Mesenchymal stem cell (in vitro differentiated cells and primary cell): ENCODE data around the gene IL1R2.

Experiments
- DNase-seq: peaks from one replicate; pipeline ENCODE4 v3.0.0-alpha.2; 2013
- H2AFZ ChIP-seq: one replicate; pipeline ENCODE4 v1.6.1; 2013; ENCODE audit warnings: low read depth, mild to moderate bottlenecking, control low read depth, inconsistent platforms, low read length, moderate library complexity
- H2AK5ac ChIP-seq: 2 replicates; pipeline ENCODE4 v1.6.1; 2013; ENCODE audit warnings: low read length, moderate library complexity, mild to moderate bottlenecking, inconsistent platforms; ENCODE audit not compliant: severe bottlenecking
- H2BK120ac ChIP-seq: one replicate; pipeline ENCODE4 v1.6.1; 2013; ENCODE audit warnings: low read depth, mild to moderate bottlenecking, inconsistent platforms, low read length, moderate library complexity
- H2BK12ac ChIP-seq, 2 experiments: one replicate each; pipeline ENCODE4 v1.6.1; 2013; ENCODE audit warnings: inconsistent platforms in 2 of 2, low read length in 2 of 2, mild to moderate bottlenecking in 2 of 2, moderate library complexity in 2 of 2, control low read depth in 1 of 2
- H2BK15ac ChIP-seq: one replicate; pipeline ENCODE4 v1.6.1; 2013; ENCODE audit warnings: mild to moderate bottlenecking, low read depth, inconsistent platforms; ENCODE audit not compliant: poor library complexity, severe bottlenecking
- H2BK5ac ChIP-seq: 2 replicates; pipeline ENCODE4 v1.6.1; 2013; ENCODE audit warnings: low read depth, mild to moderate bottlenecking, low read length, control low read depth, inconsistent platforms; ENCODE audit not compliant: poor library complexity, severe bottlenecking
- H3K14ac ChIP-seq, 2 experiments: one replicate each; pipeline ENCODE4 v1.6.1; 2013; ENCODE audit warnings: inconsistent platforms in 2 of 2, low read length in 2 of 2, control low read depth in 1 of 2, mild to moderate bottlenecking in 1 of 2, moderate library complexity in 1 of 2
- H3K18ac ChIP-seq, 2 experiments: one replicate each; pipeline ENCODE4 v1.6.1; 2013; ENCODE audit warnings: inconsistent platforms in 2 of 2, low read length in 2 of 2, control low read depth in 1 of 2, low read depth in 1 of 2, mild to moderate bottlenecking in 1 of 2
- H3K23ac ChIP-seq, 2 experiments: one replicate each; pipeline ENCODE4 v1.6.1; 2013; ENCODE audit warnings: inconsistent platforms in 2 of 2, low read length in 2 of 2, mild to moderate bottlenecking in 2 of 2, moderate library complexity in 2 of 2, control low read depth in 1 of 2
- H3K27ac ChIP-seq: 2 replicates; pipeline ENCODE4 v1.5.1; 2013; ENCODE audit warnings: mild to moderate bottlenecking, moderate library complexity, low read length, control low read depth, inconsistent platforms; ENCODE audit not compliant: poor library complexity, severe bottlenecking
- H3K27me3 ChIP-seq, 2 experiments: 2 replicates each; pipeline versions ENCODE4 v1.6.1 to v1.7.0; 2013; ENCODE audit warnings: low read length in 2 of 2, mild to moderate bottlenecking in 2 of 2, moderate library complexity in 2 of 2, control low read depth in 1 of 2, inconsistent platforms in 1 of 2; ENCODE audit not compliant: control insufficient read depth in 1 of 2, insufficient read depth in 1 of 2
- H3K36me3 ChIP-seq, 2 experiments: 2 replicates each; pipeline versions ENCODE4 v1.6.1 to v1.7.0; 2013; ENCODE audit warnings: low read length in 2 of 2, control low read depth in 1 of 2, inconsistent platforms in 1 of 2, low read depth in 1 of 2, mild to moderate bottlenecking in 1 of 2; ENCODE audit not compliant: insufficient read depth in 2 of 2, control insufficient read depth in 1 of 2
- H3K4ac ChIP-seq, 2 experiments: one replicate each; pipeline ENCODE4 v1.6.1; 2013; ENCODE audit warnings: inconsistent platforms in 2 of 2, low read length in 2 of 2, mild to moderate bottlenecking in 2 of 2, moderate library complexity in 2 of 2, control low read depth in 1 of 2, low read depth in 1 of 2
- H3K4me1 ChIP-seq: 2 replicates; pipeline ENCODE4 v1.6.1; 2013; ENCODE audit warnings: low read depth, low read length, control low read depth; ENCODE audit not compliant: control insufficient read depth, insufficient read depth
- H3K4me2 ChIP-seq: 2 replicates; pipeline ENCODE4 v1.6.1; 2013; ENCODE audit warnings: low read length, mild to moderate bottlenecking, inconsistent platforms; ENCODE audit not compliant: poor library complexity, severe bottlenecking
- H3K4me3 ChIP-seq, 2 experiments: 2 replicates each; pipeline versions ENCODE4 v1.5.1 to v1.7.0; 2013; ENCODE audit warnings: low read length in 2 of 2, mild to moderate bottlenecking in 2 of 2, control low read depth in 1 of 2, low read depth in 1 of 2; ENCODE audit not compliant: insufficient read depth in 1 of 2
- H3K79me1 ChIP-seq: replicated peaks from 2 replicates; pipeline ENCODE4 v1.6.1; 2013; ENCODE audit warnings: mild to moderate bottlenecking, control low read depth, low read length, inconsistent platforms; ENCODE audit not compliant: poor library complexity, severe bottlenecking
- H3K9ac ChIP-seq: 2 replicates; pipeline ENCODE4 v1.7.0; 2013; ENCODE audit warnings: mild to moderate bottlenecking, low read length, moderate library complexity
- H3K9me3 ChIP-seq: 2 replicates; pipeline ENCODE4 v1.7.0; 2013; ENCODE audit warnings: mild to moderate bottlenecking, low read length; ENCODE audit not compliant: control insufficient read depth
- H4K8ac ChIP-seq: one replicate; pipeline ENCODE4 v1.6.1; 2013; ENCODE audit warnings: inconsistent platforms, mild to moderate bottlenecking, low read length, moderate library complexity
- H4K91ac ChIP-seq: one replicate; pipeline ENCODE4 v1.6.1; 2013; ENCODE audit warnings: mild to moderate bottlenecking, low read length, inconsistent platforms
- WGBS: methylation state at CpG from one replicate; pipeline ENCODE4 v1.1.7; 2013; ENCODE audit warnings: mixed read lengths; 5-methylcytosine and 5-hydroxymethylcytosine counted together

Gene IL1R2

GRCh38 chr2:102030502-102030854 lies 38.7 kb downstream of the IL1R2 start:
- Histone ChIP-seq H2BK12ac (no peak overlapping the region), H3K9me3 (no peaks in the 10 kb centered on the region), H3K79me1 (no peaks in the 10 kb centered on the region), H2BK120ac (no peak overlapping the region), H3K27ac (no peak overlapping the region), H2AFZ (no peak overlapping the region), H3K4me1 (peaks cover 19% of the 10 kb centered on the region), H3K14ac (no peak overlapping the region), H2AK5ac (no peak overlapping the region), H3K27me3 (no peaks in the 10 kb centered on the region), H4K91ac (no peak overlapping the region), H3K36me3 (no peaks in the 10 kb centered on the region), H3K18ac (no peak overlapping the region), H3K9ac (no peak overlapping the region), H3K23ac (no peak overlapping the region), H2BK15ac (no peak overlapping the region), H3K4me2 (no peak overlapping the region), H3K4ac (no peak overlapping the region), H4K8ac (no peak overlapping the region), H2BK5ac (no peak overlapping the region), H3K4me3 (no peak overlapping the region)
- 75% methylated on average over 1 of the region's 1 CpG for WGBS
- DNase-seq: no peak

GRCh38 chr2:102030855-102031527 lies 39.2 kb downstream of the IL1R2 start:
- peak overlapping the region; percentile 86 for H2AK5ac ChIP-seq
- H3K9ac ChIP-seq: no peak overlapping the region
- peak overlapping the region; percentile 54 to 92 for H3K4ac ChIP-seq
- no peak overlapping the region for H3K4me2 ChIP-seq
- no peak overlapping the region for H2AFZ ChIP-seq
- H3K27me3 ChIP-seq: no peaks in the 10 kb centered on the region
- H3K14ac ChIP-seq: no peak overlapping the region
- 93% methylated on average over 13 of the region's 15 CpGs for WGBS
- peak overlapping the region; percentile 73 to 96 for H2BK12ac ChIP-seq
- no peaks in the 10 kb centered on the region for H3K79me1 ChIP-seq
- H2BK5ac ChIP-seq: no peak overlapping the region
- no peak overlapping the region for H2BK15ac ChIP-seq
- no peaks in the 10 kb centered on the region for H3K36me3 ChIP-seq
- peak; percentile 53 for DNase-seq
- H4K91ac ChIP-seq: peak overlapping the region; percentile 89
- peak overlapping the region; percentile 83 to 84 for H3K18ac ChIP-seq
- H3K23ac ChIP-seq: no peak overlapping the region
- peak overlapping the region; percentile 83 for H2BK120ac ChIP-seq
- no peak overlapping the region for H3K27ac ChIP-seq
- no peak overlapping the region for H3K4me3 ChIP-seq
- peak overlapping the region; percentile 62 for H4K8ac ChIP-seq
- peaks cover 19% of the 10 kb centered on the region for H3K4me1 ChIP-seq
- H3K9me3 ChIP-seq: no peaks in the 10 kb centered on the region

GRCh38 chr2:102032368-102033030 lies 40.7 kb downstream of the IL1R2 start:
- peak overlapping the region; percentile 81 to 91 for H3K18ac ChIP-seq
- H3K27me3 ChIP-seq: no peaks in the 10 kb centered on the region
- H3K4me3 ChIP-seq: no peak overlapping the region
- WGBS: no CpG with 5 or more reads among the region's 2 CpGs
- H3K36me3 ChIP-seq: no peaks in the 10 kb centered on the region
- H3K4me2 ChIP-seq: no peak overlapping the region
- H4K8ac ChIP-seq: peak overlapping the region; percentile 97
- no peak overlapping the region for H2AK5ac ChIP-seq
- peak; percentile 83 for DNase-seq
- H3K9me3 ChIP-seq: no peaks in the 10 kb centered on the region
- peak overlapping the region; percentile 83 to 100 for H2BK12ac ChIP-seq
- no peak overlapping the region for H2BK15ac ChIP-seq
- no peak overlapping the region for H2BK5ac ChIP-seq
- no peaks in the 10 kb centered on the region for H3K79me1 ChIP-seq
- no peak overlapping the region for H3K23ac ChIP-seq
- no peak overlapping the region for H3K27ac ChIP-seq
- peaks cover 14% of the 10 kb centered on the region for H3K4me1 ChIP-seq
- peak overlapping the region in 1 of 2 experiments; percentile 89 for H3K14ac ChIP-seq
- H3K4ac ChIP-seq: peak overlapping the region; percentile 79 to 98
- H2AFZ ChIP-seq: no peak overlapping the region
- peak overlapping the region; percentile 69 for H2BK120ac ChIP-seq
- peak overlapping the region; percentile 99 for H4K91ac ChIP-seq
- no peak overlapping the region for H3K9ac ChIP-seq

GRCh38 chr2:102033031-102033749 lies 41.4 kb downstream of the IL1R2 start:
- no peaks in the 10 kb centered on the region for H3K79me1 ChIP-seq
- peak overlapping the region; percentile 9 for H3K9ac ChIP-seq
- H3K27ac ChIP-seq: peak overlapping the region; percentile 60
- no peak overlapping the region for H2BK5ac ChIP-seq
- peak overlapping the region; percentile 15 for H2BK15ac ChIP-seq
- H3K14ac ChIP-seq: peak overlapping the region in 1 of 2 experiments; percentile 89
- H3K36me3 ChIP-seq: no peaks in the 10 kb centered on the region
- H3K18ac ChIP-seq: peak overlapping the region; percentile 81 to 91
- peak overlapping the region; percentile 1 for H2AK5ac ChIP-seq
- no peak overlapping the region for H3K4me3 ChIP-seq
- H3K4ac ChIP-seq: peak overlapping the region; percentile 79 to 98
- H2BK12ac ChIP-seq: peak overlapping the region; percentile 83 to 100
- no peaks in the 10 kb centered on the region for H3K9me3 ChIP-seq
- peak overlapping the region; percentile 69 for H2BK120ac ChIP-seq
- peak overlapping the region in 1 of 2 experiments; percentile 97 for H3K23ac ChIP-seq
- DNase-seq: peak; percentile 87
- no peaks in the 10 kb centered on the region for H3K27me3 ChIP-seq
- no peak overlapping the region for H3K4me2 ChIP-seq
- H2AFZ ChIP-seq: no peak overlapping the region
- H4K8ac ChIP-seq: peak overlapping the region; percentile 97
- H4K91ac ChIP-seq: peak overlapping the region; percentile 99
- H3K4me1 ChIP-seq: peaks cover 12% of the 10 kb centered on the region
- 75% methylated on average over 10 of the region's 10 CpGs for WGBS
